A204.1 (cell line): ENCODE data around the gene NRIP2.
A peak's percentile ranks its signal among the peaks of the same experiment; 100 is the strongest.

Experiments
- FAIRE-seq: peaks from 2 replicates; lab custom pipeline; 2012; peaks lifted over from hg19 to GRCh38; lab: Jason Lieb, UNC

NRIP2 gene

GRCh38 chr12:2844786-2845185 is 10.0 kb upstream of the NRIP2 start:
- no peak for FAIRE-seq

- no peak for FAIRE-seq
Observed at GRCh38 chr12:2842948-2843347, 8.1 kb upstream of the NRIP2 start.

- no peak for FAIRE-seq
Observed at GRCh38 chr12:2841056-2841650, 6.3 kb upstream of the NRIP2 start.

GRCh38 chr12:2836574-2836973 is 1.7 kb upstream of the NRIP2 start:
- no peak for FAIRE-seq

- no peak for FAIRE-seq
Observed at GRCh38 chr12:2835691-2836403, 1.0 kb upstream of the NRIP2 start.

- no peak for FAIRE-seq
Observed at GRCh38 chr12:2833810-2834209, 1.0 kb downstream of the NRIP2 start.

- FAIRE-seq = no peak
Observed at GRCh38 chr12:2833327-2833726, 1.5 kb downstream of the NRIP2 start.

GRCh38 chr12:2832550-2833127 is 2.2 kb downstream of the NRIP2 start:
- no peak for FAIRE-seq

GRCh38 chr12:2829275-2829674 is 5.6 kb downstream of the NRIP2 start:
- no peak for FAIRE-seq

GRCh38 chr12:2826721-2827515 is 7.9 kb downstream of the NRIP2 start:
- FAIRE-seq = no peak

- FAIRE-seq = no peak
Observed at GRCh38 chr12:2826036-2826435, 8.8 kb downstream of the NRIP2 start.

GRCh38 chr12:2825132-2825531 is 9.7 kb downstream of the NRIP2 start:
- FAIRE-seq = no peak

- FAIRE-seq = no peak
Observed at GRCh38 chr12:2824541-2824940, 10.3 kb downstream of the NRIP2 start.

GRCh38 chr12:2823483-2823882 is 11.4 kb downstream of the NRIP2 start:
- no peak for FAIRE-seq

- no peak for FAIRE-seq
Observed at GRCh38 chr12:2820432-2820831, 14.4 kb downstream of the NRIP2 start.

GRCh38 chr12:2819810-2820209 is 15.0 kb downstream of the NRIP2 start:
- FAIRE-seq = no peak

GRCh38 chr12:2813214-2814185 is 21.3 kb downstream of the NRIP2 start:
- FAIRE-seq = no peak

GRCh38 chr12:2812290-2813213 is 22.3 kb downstream of the NRIP2 start, which contains the start of gene ITFG2:
ITFG2 (plus strand) TSS chr12:2812668; CDS start chr12:2812761, 93 bp downstream.
- peak; percentile 94 for FAIRE-seq

GRCh38 chr12:2811801-2812200 is 23.0 kb downstream of the NRIP2 start:
- FAIRE-seq = no peak

GRCh38 chr12:2806700-2807099 is 28.1 kb downstream of the NRIP2 start:
- FAIRE-seq = no peak

- no peak for FAIRE-seq
Observed at GRCh38 chr12:2805143-2805520, 29.7 kb downstream of the NRIP2 start.
